ENCODE measurements around the gene SH2D1B. TPM values are rescaled to one million over a fixed set of nuclear protein-coding genes. Genes with fewer than 3 reads are reported as not detected.

The SH2D1B gene
- total RNA-seq, 1 experiment from 2014 or later = not detected

DNA sequence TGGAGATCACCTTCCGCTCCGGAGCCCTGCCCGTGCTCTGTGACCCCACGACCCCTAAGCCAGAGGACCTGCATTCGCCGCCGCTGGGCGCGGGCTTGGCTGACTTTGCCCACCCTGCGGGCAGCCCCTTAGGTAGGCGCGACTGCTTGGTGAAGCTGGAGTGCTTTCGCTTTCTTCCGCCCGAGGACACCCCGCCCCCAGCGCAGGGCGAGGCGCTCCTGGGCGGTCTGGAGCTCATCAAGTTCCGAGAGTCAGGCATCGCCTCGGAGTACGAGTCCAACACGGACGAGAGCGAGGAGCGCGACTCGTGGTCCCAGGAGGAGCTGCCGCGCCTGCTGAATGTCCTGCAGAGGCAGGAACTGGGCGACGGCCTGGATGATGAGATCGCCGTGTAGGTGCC is 44.9 kb downstream of the SH2D1B start:
- H3K4me3 Mint-ChIP-seq (ENCODE audit: low read depth, unreplicated experiment) = no peak overlapping the region
- BruUV-seq (replicated peaks) = no TSS peak
- DNase-seq = no peak
- intact Hi-C loops (cut with micrococcal nuclease; ENCODE audit: unreplicated experiment) = no loop called here
- no peaks in the 10 kb centered on the region for H3K9me3 Mint-ChIP-seq (ENCODE audit: low read depth, unreplicated experiment)
- H3K4me1 Mint-ChIP-seq (ENCODE audit: low read depth, unreplicated experiment) = peaks cover 7% of the 10 kb centered on the region
- TF ChIP-seq, protein P1, sequence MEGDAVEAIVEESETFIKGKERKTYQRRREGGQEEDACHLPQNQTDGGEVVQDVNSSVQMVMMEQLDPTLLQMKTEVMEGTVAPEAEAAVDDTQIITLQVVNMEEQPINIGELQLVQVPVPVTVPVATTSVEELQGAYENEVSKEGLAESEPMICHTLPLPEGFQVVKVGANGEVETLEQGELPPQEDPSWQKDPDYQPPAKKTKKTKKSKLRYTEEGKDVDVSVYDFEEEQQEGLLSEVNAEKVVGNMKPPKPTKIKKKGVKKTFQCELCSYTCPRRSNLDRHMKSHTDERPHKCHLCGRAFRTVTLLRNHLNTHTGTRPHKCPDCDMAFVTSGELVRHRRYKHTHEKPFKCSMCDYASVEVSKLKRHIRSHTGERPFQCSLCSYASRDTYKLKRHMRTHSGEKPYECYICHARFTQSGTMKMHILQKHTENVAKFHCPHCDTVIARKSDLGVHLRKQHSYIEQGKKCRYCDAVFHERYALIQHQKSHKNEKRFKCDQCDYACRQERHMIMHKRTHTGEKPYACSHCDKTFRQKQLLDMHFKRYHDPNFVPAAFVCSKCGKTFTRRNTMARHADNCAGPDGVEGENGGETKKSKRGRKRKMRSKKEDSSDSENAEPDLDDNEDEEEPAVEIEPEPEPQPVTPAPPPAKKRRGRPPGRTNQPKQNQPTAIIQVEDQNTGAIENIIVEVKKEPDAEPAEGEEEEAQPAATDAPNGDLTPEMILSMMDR (IDR thresholded peaks at IDR 0.05; ENCODE audit: unreplicated experiment) = no peak
- H3K27ac Mint-ChIP-seq (ENCODE audit: unreplicated experiment) = no peak overlapping the region
- no peaks in the 10 kb centered on the region for H3K27me3 Mint-ChIP-seq (ENCODE audit: unreplicated experiment)
- CTCF ChIA-PET = interaction anchor here (0.7 to 1.9 kb wide), 4 partner anchors 9 to 25 kb away, joined by 3 to 6 read pairs (median 4); partner anchors contain the start of gene C1orf226
- peaks cover under 1% of the 10 kb centered on the region for H3K36me3 Mint-ChIP-seq (ENCODE audit: insufficient read depth, unreplicated experiment)

DNA sequence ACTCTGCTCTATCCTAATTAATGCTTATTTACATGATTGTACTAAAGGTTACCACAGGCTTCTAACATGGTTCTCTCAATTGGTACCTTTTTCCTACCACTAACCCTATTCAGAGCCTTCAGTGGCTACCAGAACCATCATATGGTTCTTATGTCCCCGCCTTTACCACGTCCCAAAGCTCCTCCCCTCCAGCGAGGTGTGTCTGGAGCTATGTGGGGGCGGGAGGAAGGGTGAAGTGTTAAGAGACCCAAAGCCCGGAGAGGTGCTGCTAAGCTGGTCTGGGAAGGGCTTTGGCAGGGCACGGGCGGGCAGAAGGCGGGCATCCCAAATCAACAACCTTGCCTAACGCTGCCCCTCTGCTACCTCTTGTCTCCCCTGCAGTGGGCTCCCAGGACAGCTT is 45.3 kb downstream of the SH2D1B start:
- intact Hi-C loops (cut with micrococcal nuclease; ENCODE audit: unreplicated experiment) = no loop called here
- no peak for DNase-seq
- Mint-ChIP-seq H3K9me3 (ENCODE audit: low read depth, unreplicated experiment) (no peaks in the 10 kb centered on the region), H3K36me3 (ENCODE audit: insufficient read depth, unreplicated experiment) (no peaks in the 10 kb centered on the region), H3K4me3 (ENCODE audit: low read depth, unreplicated experiment) (no peak overlapping the region), H3K27ac (ENCODE audit: unreplicated experiment) (no peak overlapping the region), H3K27me3 (ENCODE audit: unreplicated experiment) (no peaks in the 10 kb centered on the region), H3K4me1 (ENCODE audit: low read depth, unreplicated experiment) (peaks cover 3% of the 10 kb centered on the region)
- no TSS peak for BruUV-seq (replicated peaks)
- CTCF ChIA-PET = interaction anchor here (0.9 to 1.8 kb wide), 2 partner anchors 9 to 15 kb away, joined by 4 read pairs; partner anchors contain the start of gene C1orf226
- TF ChIP-seq, protein P1 (IDR thresholded peaks at IDR 0.05; ENCODE audit: unreplicated experiment) = no peak

DNA sequence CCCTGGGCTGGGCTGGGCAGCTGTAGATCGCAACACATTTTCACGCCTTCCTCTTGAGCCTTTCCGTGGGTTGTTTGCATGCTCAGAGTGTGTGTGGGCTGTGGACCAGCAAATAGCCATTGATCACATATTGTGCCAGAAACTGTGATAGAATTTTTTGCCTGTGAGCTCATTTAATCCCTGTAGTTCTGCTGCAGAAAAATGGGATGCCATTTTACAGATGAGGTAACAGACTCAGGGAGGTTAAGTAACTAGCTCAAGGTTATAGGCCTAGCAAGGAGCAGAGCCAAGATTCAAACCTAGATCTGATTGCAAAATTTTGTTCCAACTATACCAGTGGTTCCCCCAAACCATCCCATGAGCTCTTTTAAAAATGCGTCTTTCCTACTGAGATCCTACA is 45.8 kb downstream of the SH2D1B start:
- CTCF ChIA-PET = interaction anchor here (0.9 to 1.8 kb wide), 2 partner anchors 8 to 15 kb away, joined by 4 read pairs; partner anchors contain the start of gene C1orf226
- Mint-ChIP-seq H3K36me3 (ENCODE audit: insufficient read depth, unreplicated experiment) (no peaks in the 10 kb centered on the region), H3K9me3 (ENCODE audit: low read depth, unreplicated experiment) (no peaks in the 10 kb centered on the region), H3K27ac (ENCODE audit: unreplicated experiment) (no peak overlapping the region), H3K4me3 (ENCODE audit: low read depth, unreplicated experiment) (no peak overlapping the region), H3K27me3 (ENCODE audit: unreplicated experiment) (no peaks in the 10 kb centered on the region), H3K4me1 (ENCODE audit: low read depth, unreplicated experiment) (no peaks in the 10 kb centered on the region)
- intact Hi-C loops (cut with micrococcal nuclease; ENCODE audit: unreplicated experiment) = no loop called here
- TF ChIP-seq, protein P1 (IDR thresholded peaks at IDR 0.05; ENCODE audit: unreplicated experiment) = no peak
- DNase-seq = no peak
- no TSS peak for BruUV-seq (replicated peaks)

DNA sequence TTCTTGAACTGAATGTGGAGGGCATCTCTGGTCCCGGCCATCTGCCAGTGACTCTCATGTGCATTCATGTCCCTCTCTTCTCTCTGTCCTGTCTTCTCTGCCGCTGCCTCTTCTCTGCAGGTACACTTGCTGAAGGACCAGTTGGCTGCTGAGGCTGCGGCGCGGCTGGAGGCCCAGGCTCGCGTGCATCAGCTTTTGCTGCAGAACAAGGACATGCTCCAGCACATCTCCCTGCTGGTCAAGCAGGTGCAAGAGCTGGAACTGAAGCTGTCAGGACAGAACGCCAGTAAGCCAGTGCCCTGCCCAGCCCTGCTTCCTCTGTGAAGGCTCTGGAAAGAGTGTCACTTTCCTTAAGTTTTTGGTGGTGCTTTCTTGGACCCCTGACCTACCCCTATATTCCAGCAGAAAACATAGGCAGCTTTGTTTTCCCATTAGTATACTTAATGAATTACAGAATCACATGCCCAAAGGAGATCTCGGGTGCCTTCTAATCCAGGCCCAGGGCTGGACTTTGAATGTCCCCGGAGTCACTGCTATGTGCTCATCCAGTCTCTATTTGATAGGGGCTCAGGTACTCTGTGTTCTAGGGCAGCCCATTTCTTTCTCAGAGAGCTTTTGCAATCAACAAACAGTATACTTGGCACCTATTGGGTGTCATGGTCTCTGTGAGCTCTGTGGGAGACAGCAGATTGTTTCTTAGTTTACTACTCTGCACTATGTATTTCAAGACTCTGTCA is 46.5 kb downstream of the SH2D1B start:
- H3K27me3 Mint-ChIP-seq (ENCODE audit: unreplicated experiment) = no peaks in the 10 kb centered on the region
- H3K4me1 Mint-ChIP-seq (ENCODE audit: low read depth, unreplicated experiment) = no peaks in the 10 kb centered on the region
- CTCF ChIA-PET = interaction anchor here (0.9 to 1.8 kb wide), 2 partner anchors 8 to 16 kb away, joined by 4 read pairs; partner anchors contain the start of gene C1orf226
- intact Hi-C loops (cut with micrococcal nuclease; ENCODE audit: unreplicated experiment) = no loop called here
- H3K4me3 Mint-ChIP-seq (ENCODE audit: low read depth, unreplicated experiment) = no peak overlapping the region
- DNase-seq = no peak
- BruUV-seq (replicated peaks) = no TSS peak
- TF ChIP-seq, protein P1 (IDR thresholded peaks at IDR 0.05; ENCODE audit: unreplicated experiment) = no peak
- H3K36me3 Mint-ChIP-seq (ENCODE audit: insufficient read depth, unreplicated experiment) = no peaks in the 10 kb centered on the region
- H3K9me3 Mint-ChIP-seq (ENCODE audit: low read depth, unreplicated experiment) = no peaks in the 10 kb centered on the region
- no peak overlapping the region for H3K27ac Mint-ChIP-seq (ENCODE audit: unreplicated experiment)

All from Calu3 (cell line).